DMS79 treated with DMSO at 0.1 percent for 48 hours (cell line): ENCODE results near the gene CERS1.
"Not testable (repeated sequence)": the region's sequence is repeated elsewhere in the genome, so short reads cannot be mapped to it uniquely, and the experiment has no call there.

Experiments
- DNase-seq: peaks from one replicate; lab custom pipeline; 2025; lab: John Stamatoyannopoulos, UW

Gene CERS1

GRCh38 chr19:18919086-18919899, 23.3 kb upstream of the CERS1 start, which contains the start of the genes COPE and DDX49:
TSS of gene COPE (minus strand) at chr19:18919387. CDS start at chr19:18919348, 39 bp downstream.
TSS of gene DDX49 (plus strand) at chr19:18919715. CDS start at chr19:18919742, 27 bp downstream.
- DNase-seq: peak; percentile 99

- not testable (repeated sequence) for DNase-seq
These were observed 21.6 kb upstream of the CERS1 start for GRCh38 chr19:18917593-18917992.

GRCh38 chr19:18915639-18916038, 19.7 kb upstream of the CERS1 start:
- peak; percentile 3 for DNase-seq

DNA sequence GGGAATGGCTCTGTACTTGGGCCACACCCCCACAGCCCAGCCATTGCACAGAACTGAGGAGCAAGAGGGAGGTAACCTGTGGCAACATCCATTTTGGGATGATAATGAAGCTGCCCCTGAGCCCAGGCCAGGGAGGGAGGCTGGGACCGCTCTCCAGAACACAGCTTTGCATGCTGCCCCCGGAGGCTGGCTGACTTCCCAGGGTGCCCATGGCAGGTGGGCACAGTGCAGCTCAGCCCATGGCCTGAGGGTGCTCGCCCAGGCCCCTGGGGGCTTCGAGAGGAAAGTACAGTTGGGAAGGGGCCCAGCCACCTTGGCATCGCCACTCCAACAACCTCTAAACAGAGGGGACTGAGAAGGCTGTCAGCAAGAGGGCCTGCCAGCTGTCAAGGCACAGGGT, 17.5 kb upstream of the CERS1 start:
- no peak for DNase-seq

DNA sequence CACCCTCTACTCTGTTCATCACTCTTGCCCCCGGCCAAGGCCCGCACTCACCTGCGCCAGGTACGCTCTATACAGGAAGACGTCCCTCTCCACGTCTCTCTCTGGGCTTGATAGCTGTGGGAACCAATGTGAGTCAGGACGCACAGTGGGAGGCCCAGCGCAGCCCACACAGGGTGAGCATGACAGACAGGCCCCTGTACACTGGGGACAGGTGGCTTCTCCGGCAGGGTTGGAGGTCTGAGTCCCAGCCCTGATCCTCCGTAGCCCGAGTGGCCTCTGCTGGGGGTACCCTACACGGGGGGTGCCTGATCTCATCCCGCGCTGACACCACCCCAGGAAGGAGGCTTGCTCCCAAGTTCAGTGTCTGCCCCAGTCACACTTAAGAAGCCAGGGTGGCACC, 17.0 kb upstream of the CERS1 start:
- no peak for DNase-seq

GRCh38 chr19:18910801-18911436, 15.0 kb upstream of the CERS1 start:
- no peak for DNase-seq

DNA sequence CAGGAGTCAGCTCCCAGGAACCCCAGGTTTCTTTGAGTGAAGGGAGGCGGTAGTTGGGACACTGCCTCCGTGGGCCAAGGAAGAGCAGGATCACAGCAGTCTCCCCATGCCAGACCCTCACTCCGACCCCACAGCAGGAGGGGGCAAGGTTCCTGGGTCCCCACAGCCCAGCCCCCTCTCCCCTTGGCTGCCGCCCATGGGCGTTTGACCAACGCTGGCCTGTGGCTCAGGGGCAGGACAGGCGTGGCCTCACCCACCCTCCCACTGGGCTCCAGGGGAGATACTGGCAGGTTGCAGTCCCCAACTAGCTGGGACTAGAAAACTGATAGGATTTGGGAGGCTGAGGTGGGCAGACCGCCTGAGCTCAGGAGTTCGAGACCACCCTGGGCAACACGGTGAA, 14.1 kb upstream of the CERS1 start:
- no peak for DNase-seq

GRCh38 chr19:18908917-18909619, 13.1 kb upstream of the CERS1 start:
- DNase-seq: no peak

GRCh38 chr19:18906605-18907519, 10.9 kb upstream of the CERS1 start:
- DNase-seq: no peak

GRCh38 chr19:18905513-18906236, 9.7 kb upstream of the CERS1 start:
- DNase-seq: no peak

GRCh38 chr19:18905058-18905456, 9.1 kb upstream of the CERS1 start:
- no peak for DNase-seq

GRCh38 chr19:18904334-18905057, 8.5 kb upstream of the CERS1 start:
- no peak for DNase-seq

- no peak for DNase-seq
These were observed 7.4 kb upstream of the CERS1 start for GRCh38 chr19:18903156-18904037.

DNA sequence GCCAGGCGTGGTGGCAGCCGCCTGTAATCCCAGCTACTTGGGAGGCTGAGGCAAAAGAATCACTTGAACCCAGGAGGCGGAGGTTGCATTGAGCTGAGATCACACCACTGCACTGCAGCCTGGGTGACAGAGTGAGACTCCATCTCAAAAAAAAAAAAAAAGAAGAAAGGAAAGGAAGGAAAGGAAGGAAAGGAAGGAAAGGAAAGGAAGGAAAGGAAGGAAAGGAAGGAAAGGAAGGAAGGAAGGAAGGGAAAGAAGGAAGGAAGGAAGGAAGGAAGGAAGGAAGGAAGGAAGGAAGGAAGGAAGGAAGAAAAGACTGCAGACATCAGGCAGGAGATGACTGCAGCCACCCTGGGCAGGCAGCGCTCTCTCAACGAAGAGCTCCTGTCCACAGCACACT, 6.6 kb upstream of the CERS1 start:
- not testable (repeated sequence) for DNase-seq

DNA sequence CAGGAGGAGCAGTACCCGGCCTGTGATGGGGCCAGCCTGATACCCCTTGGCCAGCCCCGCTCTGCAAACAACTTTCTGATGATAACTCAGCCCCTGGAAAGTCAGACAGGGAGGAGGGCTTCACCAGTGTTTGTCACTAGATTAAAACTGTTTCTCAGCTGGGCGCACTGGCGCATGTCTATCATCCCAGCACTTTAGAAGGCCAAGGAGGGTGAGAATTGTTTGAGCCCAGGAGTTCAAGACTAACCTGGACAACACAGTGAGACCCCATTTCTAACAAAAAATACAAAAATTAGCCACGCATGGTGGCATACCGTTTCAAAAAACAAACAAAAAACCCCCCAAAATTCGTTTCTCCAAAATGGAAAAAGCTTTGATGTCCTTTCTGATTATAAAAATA, 5.5 kb upstream of the CERS1 start:
- no peak for DNase-seq

DNA sequence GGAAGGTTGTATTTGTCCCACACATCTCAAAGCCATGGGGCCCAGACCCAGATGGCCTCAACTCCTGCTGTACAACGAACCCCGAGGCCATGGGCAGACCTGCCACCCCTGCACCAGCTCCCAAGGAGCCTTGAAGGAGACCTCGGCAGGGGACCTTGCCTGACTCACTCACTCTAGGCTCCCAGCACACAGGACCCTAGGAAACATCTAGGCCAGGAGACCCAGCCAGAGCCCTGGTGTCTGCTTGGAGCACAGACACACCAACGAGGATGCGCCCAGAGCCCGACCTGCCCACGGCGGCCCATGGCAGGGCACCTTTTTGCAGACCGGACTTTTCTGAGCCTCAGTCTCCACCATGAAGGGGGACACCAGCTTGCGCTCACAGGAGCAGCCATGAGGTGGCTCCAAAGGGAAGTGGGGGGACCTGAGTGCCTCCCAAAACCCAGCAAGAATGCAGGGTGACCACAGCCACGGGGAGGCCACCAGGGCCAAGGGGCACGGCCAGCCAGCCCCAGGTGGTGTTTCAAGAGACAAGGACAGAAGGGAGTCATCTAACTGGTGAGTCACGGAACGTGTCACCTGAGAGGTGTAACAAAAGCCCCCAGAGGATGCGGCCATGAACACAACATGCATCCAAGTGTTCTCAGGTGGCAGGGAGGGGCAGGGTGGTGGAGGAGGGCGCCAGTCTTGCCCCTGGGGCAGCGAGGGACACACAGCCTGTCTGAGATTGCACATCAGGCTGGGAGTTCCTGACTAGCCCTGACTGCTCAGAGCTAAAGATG, 4.9 kb upstream of the CERS1 start:
- no peak for DNase-seq

DNA sequence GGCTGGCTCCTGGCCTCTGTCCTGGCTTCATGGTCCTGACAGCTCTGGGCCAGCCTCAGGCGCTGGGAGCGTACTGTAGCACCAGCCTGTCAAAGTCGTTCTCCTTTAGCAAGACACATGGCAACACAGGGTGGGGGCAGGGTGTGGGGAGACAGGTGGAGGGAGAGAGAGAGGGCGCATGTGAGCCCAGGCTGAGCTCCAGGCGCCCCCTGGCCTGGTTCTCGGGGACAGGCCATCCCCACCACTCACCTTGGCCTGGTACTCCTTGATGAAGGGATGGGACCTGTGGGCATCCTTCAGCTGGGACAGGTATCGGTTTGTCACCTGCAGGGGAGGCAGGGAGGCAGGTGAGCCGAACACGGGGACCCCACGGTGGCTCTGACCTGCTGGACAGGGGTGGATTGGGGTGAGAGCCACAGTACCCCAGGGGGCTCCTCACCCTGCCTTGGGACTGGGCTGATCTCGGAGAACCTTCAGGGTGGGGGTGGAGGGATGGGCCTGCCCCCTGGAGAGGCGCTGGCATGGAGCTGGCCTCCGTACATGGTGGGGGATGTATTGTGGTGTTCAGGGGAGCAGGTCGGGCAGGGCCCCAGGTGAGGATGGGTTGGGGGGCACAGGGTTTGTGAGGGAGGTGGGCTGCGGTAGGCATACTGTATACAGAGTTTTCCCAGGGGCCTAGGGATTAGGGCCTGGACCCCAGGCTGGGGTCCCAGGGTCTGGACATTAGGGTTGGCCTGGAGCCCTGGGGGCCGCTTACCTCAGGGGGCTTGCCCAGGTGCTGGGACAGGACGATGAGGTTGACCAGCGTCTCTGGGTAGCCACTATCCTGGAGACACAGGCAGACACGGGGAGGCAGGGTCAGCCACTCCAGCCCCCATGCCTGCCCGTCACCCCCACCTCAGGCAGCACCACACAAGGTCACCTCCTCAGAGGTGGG, 3.9 kb upstream of the CERS1 start:
- DNase-seq: no peak
